Measurements from ENCODE around the gene ARVCF.

ARVCF gene

DNA sequence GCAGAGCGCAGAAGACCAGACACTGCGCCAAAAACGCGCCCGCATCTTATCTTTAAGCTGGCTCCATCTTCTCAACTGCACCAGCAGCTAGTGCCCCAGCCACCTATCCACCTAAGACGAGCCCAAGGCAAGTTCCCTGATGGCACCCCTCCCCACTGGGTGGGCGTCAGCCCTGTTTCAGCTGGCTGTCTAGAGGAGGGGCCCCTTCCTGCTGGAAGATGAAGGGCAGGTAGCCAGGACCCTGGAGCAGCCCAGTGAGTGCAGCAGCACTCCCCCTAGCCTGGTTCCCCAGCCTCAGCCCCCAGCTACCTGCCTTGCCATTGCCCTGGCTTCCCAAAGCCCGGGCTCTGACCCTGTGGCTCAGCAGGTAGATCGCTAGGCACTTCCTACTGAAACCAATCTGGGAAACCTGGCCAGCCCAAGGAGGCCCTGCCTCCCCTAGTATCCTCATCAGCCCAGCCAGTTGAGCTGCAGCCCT, 28.3 kb downstream of the ARVCF start:
- Histone ChIP-seq H2BK120ac (ENCODE audit: insufficient read depth, low read length, poor library complexity) (no peak overlapping the region), H4K91ac (ENCODE audit: low read depth, low read length) (no peak overlapping the region), H3K36me3 (ENCODE audit: control insufficient read depth in 1 of 2, insufficient read depth in 2 of 2, low read length in 2 of 2) (no peaks in the 10 kb centered on the region), H2AK5ac (ENCODE audit: low read length) (no peak overlapping the region), H3K23ac (ENCODE audit: low read length) (no peak overlapping the region), H3K27me3 (ENCODE audit: insufficient read depth, low read length) (no peaks in the 10 kb centered on the region), H4K8ac (ENCODE audit: low read depth, low read length) (no peak overlapping the region), H3K18ac (ENCODE audit: low read length) (no peak overlapping the region), H3K4me2 (ENCODE audit: low read length) (no peak overlapping the region), H3K79me2 (ENCODE audit: control insufficient read depth, insufficient read depth, low read length, poor library complexity) (peaks cover 2% of the 10 kb centered on the region), H2BK12ac (ENCODE audit: low read length) (no peak overlapping the region), H3K9me3 (ENCODE audit: insufficient read depth, low read depth, low read length) (no peaks in the 10 kb centered on the region), H2BK5ac (ENCODE audit: low read depth, low read length, poor library complexity) (no peak overlapping the region), H3K9ac (ENCODE audit: low read length) (no peak overlapping the region), H3K4me1 (ENCODE audit: control insufficient read depth in 1 of 2, insufficient read depth in 2 of 2, low read length in 2 of 2) (peaks cover 13 to 14% of the 10 kb centered on the region in 2 experiments), H3K4ac (ENCODE audit: low read depth, low read length) (no peak overlapping the region), H3K4me3 (ENCODE audit: low read depth, low read length) (no peak overlapping the region), H3K27ac (ENCODE audit: low read depth, low read length) (no peak overlapping the region), H2AFZ (ENCODE audit: insufficient read depth, low read length, poor library complexity) (no peak overlapping the region), H4K12ac (ENCODE audit: low read depth, low read length) (no peak overlapping the region), H3K14ac (ENCODE audit: low read length) (no peak overlapping the region), H3K79me1 (ENCODE audit: low read length) (no peaks in the 10 kb centered on the region)
- DNase-seq, result no peak
- no CpG with 5 or more reads among the region's 9 CpGs for WGBS (ENCODE audit: extremely low coverage, insufficient coverage, insufficient read length)

DNA sequence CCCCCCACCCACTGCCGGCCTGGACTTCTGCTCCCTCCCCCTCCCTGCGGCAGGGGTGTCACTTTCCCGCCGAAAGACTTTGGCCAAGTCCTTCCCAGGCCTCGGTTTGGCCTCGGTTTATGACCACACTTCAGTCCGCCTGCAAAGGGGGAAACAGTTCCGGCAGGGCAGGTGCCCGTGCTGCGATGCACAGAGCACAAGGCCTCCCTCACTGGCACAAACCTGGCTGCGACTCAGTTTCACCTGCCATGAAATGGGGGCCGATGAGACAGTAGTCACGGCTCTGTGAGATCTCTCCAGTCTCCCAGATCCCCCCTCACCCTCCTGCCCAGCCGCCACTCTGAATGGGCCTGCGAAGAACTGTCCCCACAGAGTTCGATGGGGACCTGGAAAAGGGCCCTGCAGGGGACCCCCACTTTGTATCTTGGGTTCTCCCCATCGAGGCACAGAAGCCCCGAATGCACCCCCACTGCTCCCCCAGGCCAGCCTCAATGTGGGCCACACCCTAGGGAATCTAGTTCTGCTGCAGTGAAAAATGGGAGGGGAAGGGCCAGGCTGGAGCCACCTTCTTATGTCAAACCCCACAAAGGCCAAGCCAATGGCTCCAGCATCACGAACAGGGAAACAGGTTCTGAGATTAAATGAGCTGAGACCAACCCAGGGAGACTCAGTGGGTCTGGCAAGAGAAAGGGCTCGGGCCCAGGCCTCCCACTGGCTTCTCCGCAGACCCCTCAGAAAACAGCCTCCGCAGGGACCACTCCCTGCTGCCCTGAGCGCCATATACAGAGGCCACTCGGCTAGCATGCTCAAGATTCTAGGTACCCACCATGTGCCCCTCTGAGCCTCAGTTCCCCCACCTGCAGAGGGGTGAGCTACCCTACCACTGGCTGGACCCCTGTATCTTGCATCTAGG, 29.0 kb downstream of the ARVCF start:
- WGBS (ENCODE audit: extremely low coverage, insufficient coverage, insufficient read length), result no CpG with 5 or more reads among the region's 24 CpGs
- Histone ChIP-seq H3K14ac (ENCODE audit: low read length) (no peak overlapping the region), H3K27ac (ENCODE audit: low read depth, low read length) (no peak overlapping the region), H4K8ac (ENCODE audit: low read depth, low read length) (no peak overlapping the region), H3K23ac (ENCODE audit: low read length) (no peak overlapping the region), H3K79me2 (ENCODE audit: control insufficient read depth, insufficient read depth, low read length, poor library complexity) (peaks cover 2% of the 10 kb centered on the region), H3K9ac (ENCODE audit: low read length) (no peak overlapping the region), H3K36me3 (ENCODE audit: control insufficient read depth in 1 of 2, insufficient read depth in 2 of 2, low read length in 2 of 2) (no peaks in the 10 kb centered on the region), H3K4me2 (ENCODE audit: low read length) (no peak overlapping the region), H2BK120ac (ENCODE audit: insufficient read depth, low read length, poor library complexity) (no peak overlapping the region), H4K12ac (ENCODE audit: low read depth, low read length) (no peak overlapping the region), H3K4me1 (ENCODE audit: control insufficient read depth in 1 of 2, insufficient read depth in 2 of 2, low read length in 2 of 2) (peaks cover 13 to 14% of the 10 kb centered on the region in 2 experiments), H3K27me3 (ENCODE audit: insufficient read depth, low read length) (no peaks in the 10 kb centered on the region), H3K18ac (ENCODE audit: low read length) (no peak overlapping the region), H2AFZ (ENCODE audit: insufficient read depth, low read length, poor library complexity) (no peak overlapping the region), H3K79me1 (ENCODE audit: low read length) (no peaks in the 10 kb centered on the region), H2BK5ac (ENCODE audit: low read depth, low read length, poor library complexity) (no peak overlapping the region), H3K4ac (ENCODE audit: low read depth, low read length) (no peak overlapping the region), H4K91ac (ENCODE audit: low read depth, low read length) (no peak overlapping the region), H2BK12ac (ENCODE audit: low read length) (no peak overlapping the region), H3K9me3 (ENCODE audit: insufficient read depth, low read depth, low read length) (no peaks in the 10 kb centered on the region), H3K4me3 (ENCODE audit: low read depth, low read length) (no peak overlapping the region), H2AK5ac (ENCODE audit: low read length) (no peak overlapping the region)
- no peak for DNase-seq

DNA sequence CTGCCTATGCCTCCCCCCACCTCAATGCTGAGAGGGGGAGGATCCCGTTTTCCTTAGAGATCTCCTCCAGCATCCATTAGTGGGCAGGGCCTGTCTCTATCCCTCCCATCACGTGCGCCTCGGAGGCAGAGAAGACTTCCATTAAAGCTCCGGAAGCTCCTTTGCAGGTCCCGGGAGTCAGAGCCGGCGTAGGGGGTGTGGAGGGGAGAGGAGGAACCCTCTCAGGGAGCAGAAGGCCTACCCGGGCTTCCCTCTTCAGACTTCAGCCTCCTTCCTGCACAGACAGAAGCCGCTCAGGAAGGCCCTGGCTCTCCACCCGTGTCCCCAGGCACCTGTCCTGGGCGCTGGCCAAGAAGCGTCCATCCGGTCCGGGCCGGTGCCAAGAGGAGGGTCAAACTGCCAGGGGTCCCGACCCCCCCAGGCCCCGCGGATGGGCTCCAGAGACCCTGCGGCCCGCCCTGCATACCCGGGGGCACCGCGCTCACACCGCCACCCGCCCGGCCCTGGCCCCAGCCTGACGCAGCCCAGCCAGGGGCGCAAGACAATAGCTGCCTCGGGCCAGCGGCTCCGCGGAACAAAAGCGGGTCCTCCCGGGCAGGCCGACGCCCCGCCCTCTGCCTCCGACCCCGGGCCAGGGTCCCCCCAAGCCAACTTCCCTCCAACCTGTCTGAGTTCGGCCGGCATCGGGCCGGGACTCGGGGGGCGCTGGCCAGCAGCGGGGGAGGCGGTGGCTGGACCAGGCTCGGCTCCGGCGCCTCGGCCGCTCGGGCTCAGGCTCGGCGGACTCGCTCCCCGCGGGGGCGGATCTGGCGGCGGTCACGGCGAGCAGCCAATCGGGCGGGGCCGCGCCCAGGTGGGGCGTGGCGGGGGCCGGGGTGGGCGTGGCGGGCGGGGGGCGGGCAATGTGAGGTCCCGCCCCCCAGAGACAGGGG, 29.9 kb downstream of the ARVCF start:
- Histone ChIP-seq H2AK5ac (ENCODE audit: low read length) (no peak overlapping the region), H3K9me3 (ENCODE audit: insufficient read depth, low read depth, low read length) (no peaks in the 10 kb centered on the region), H4K8ac (ENCODE audit: low read depth, low read length) (peak overlapping the region; percentile 61), H3K4me2 (ENCODE audit: low read length) (peak overlapping the region; percentile 94), H3K79me1 (ENCODE audit: low read length) (no peaks in the 10 kb centered on the region), H4K91ac (ENCODE audit: low read depth, low read length) (peak overlapping the region; percentile 32), H3K23ac (ENCODE audit: low read length) (no peak overlapping the region), H4K12ac (ENCODE audit: low read depth, low read length) (no peak overlapping the region), H3K79me2 (ENCODE audit: control insufficient read depth, insufficient read depth, low read length, poor library complexity) (peaks cover 2% of the 10 kb centered on the region), H3K27ac (ENCODE audit: low read depth, low read length) (no peak overlapping the region), H2AFZ (ENCODE audit: insufficient read depth, low read length, poor library complexity) (peak overlapping the region; percentile 55), H3K27me3 (ENCODE audit: insufficient read depth, low read length) (no peaks in the 10 kb centered on the region), H2BK5ac (ENCODE audit: low read depth, low read length, poor library complexity) (no peak overlapping the region), H3K14ac (ENCODE audit: low read length) (peak overlapping the region; percentile 41), H3K36me3 (ENCODE audit: control insufficient read depth in 1 of 2, insufficient read depth in 2 of 2, low read length in 2 of 2) (no peaks in the 10 kb centered on the region), H3K9ac (ENCODE audit: low read length) (peak overlapping the region; percentile 64), H3K18ac (ENCODE audit: low read length) (peak overlapping the region; percentile 54), H3K4ac (ENCODE audit: low read depth, low read length) (no peak overlapping the region), H3K4me3 (ENCODE audit: low read depth, low read length) (peak overlapping the region; percentile 74), H2BK12ac (ENCODE audit: low read length) (no peak overlapping the region), H3K4me1 (ENCODE audit: control insufficient read depth in 1 of 2, insufficient read depth in 2 of 2, low read length in 2 of 2) (peaks cover 13 to 14% of the 10 kb centered on the region in 2 experiments), H2BK120ac (ENCODE audit: insufficient read depth, low read length, poor library complexity) (no peak overlapping the region)
- peak; percentile 47 to 79 for DNase-seq
- WGBS (ENCODE audit: extremely low coverage, insufficient coverage, insufficient read length), result no CpG with 5 or more reads among the region's 76 CpGs

GRCh38 chr22:19986011-19986409, 30.6 kb downstream of the ARVCF start:
- no peak for DNase-seq
- Histone ChIP-seq H4K12ac (ENCODE audit: low read depth, low read length) (no peak overlapping the region), H3K4me2 (ENCODE audit: low read length) (peak overlapping the region; percentile 94), H3K27me3 (ENCODE audit: insufficient read depth, low read length) (no peaks in the 10 kb centered on the region), H2BK120ac (ENCODE audit: insufficient read depth, low read length, poor library complexity) (no peak overlapping the region), H3K79me2 (ENCODE audit: control insufficient read depth, insufficient read depth, low read length, poor library complexity) (peaks cover 2% of the 10 kb centered on the region), H2AFZ (ENCODE audit: insufficient read depth, low read length, poor library complexity) (peak overlapping the region; percentile 26), H3K36me3 (ENCODE audit: control insufficient read depth in 1 of 2, insufficient read depth in 2 of 2, low read length in 2 of 2) (peaks cover 0 to 3% of the 10 kb centered on the region in 2 experiments), H3K9ac (ENCODE audit: low read length) (no peak overlapping the region), H3K4ac (ENCODE audit: low read depth, low read length) (no peak overlapping the region), H4K91ac (ENCODE audit: low read depth, low read length) (no peak overlapping the region), H3K23ac (ENCODE audit: low read length) (no peak overlapping the region), H3K27ac (ENCODE audit: low read depth, low read length) (no peak overlapping the region), H2BK5ac (ENCODE audit: low read depth, low read length, poor library complexity) (no peak overlapping the region), H4K8ac (ENCODE audit: low read depth, low read length) (no peak overlapping the region), H2AK5ac (ENCODE audit: low read length) (no peak overlapping the region), H3K18ac (ENCODE audit: low read length) (no peak overlapping the region), H2BK12ac (ENCODE audit: low read length) (no peak overlapping the region), H3K4me1 (ENCODE audit: control insufficient read depth in 1 of 2, insufficient read depth in 2 of 2, low read length in 2 of 2) (peaks cover 13 to 14% of the 10 kb centered on the region in 2 experiments), H3K4me3 (ENCODE audit: low read depth, low read length) (no peak overlapping the region), H3K9me3 (ENCODE audit: insufficient read depth, low read depth, low read length) (no peaks in the 10 kb centered on the region), H3K14ac (ENCODE audit: low read length) (no peak overlapping the region), H3K79me1 (ENCODE audit: low read length) (no peaks in the 10 kb centered on the region)
- WGBS (ENCODE audit: extremely low coverage, insufficient coverage, insufficient read length), result no CpG with 5 or more reads among the region's 2 CpGs
